Lower leg skin (tissue), 4 donors: ENCODE results near the gene PRG2. TPM values are rescaled to one million over a fixed set of nuclear protein-coding genes. Genes with fewer than 3 reads are reported as not detected.

Source experiments
- DNase-seq, 2 donors: peaks; one replicate each; pipeline ENCODE4 v3.0.0-alpha.2; 2019; ENCODE audit warnings: low spot score in 2 of 2
- H3K4me3 ChIP-seq: fragments of 200-600 bp; sonication (generic); 2 replicates; pipeline ENCODE4 v1.5.1; 2017; ENCODE audit warnings: mild to moderate bottlenecking, low read depth; ENCODE audit not compliant: poor library complexity, severe bottlenecking
- CTCF ChIP-seq, 3 donors: fragments of 450-650 bp; IDR thresholded peaks; one replicate each; pipeline ENCODE4 v1.5.1; 2016; ENCODE audit warnings: antibody characterized with exemption in 3 of 3, mild to moderate bottlenecking in 3 of 3, moderate library complexity in 2 of 3
- POLR2A ChIP-seq, 2 donors: fragments of 450-650 bp; IDR thresholded peaks; one replicate each; pipeline ENCODE4 v1.6.1; 2016 to 2017; ENCODE audit warnings: antibody characterized with exemption in 2 of 2, mild to moderate bottlenecking in 1 of 2, moderate library complexity in 1 of 2
- WGBS, 2 donors: methylation state at CpG; one replicate each; pipeline ENCODE4 v1.1.5; 2018; 5-methylcytosine and 5-hydroxymethylcytosine counted together
- intact Hi-C: fragments of 100-400 bp; cut with DNase I; formaldehyde crosslinking; loops from one replicate; pipeline ENCODE4 v1.15.0; 2023; ENCODE audit warnings: low total_unique reads
- total RNA-seq, 4 donors: library from RNA; depleted of rRNA; stranded (reverse); fragments of >200 nt; gene quantifications; one replicate each; pipeline ENCODE4 v1.1.0, GENCODE V29; 2016

Gene PRG2
- total RNA-seq, 4 donors from 2014 or later: 0.84 to 1.7 TPM; not detected in 2

DNA sequence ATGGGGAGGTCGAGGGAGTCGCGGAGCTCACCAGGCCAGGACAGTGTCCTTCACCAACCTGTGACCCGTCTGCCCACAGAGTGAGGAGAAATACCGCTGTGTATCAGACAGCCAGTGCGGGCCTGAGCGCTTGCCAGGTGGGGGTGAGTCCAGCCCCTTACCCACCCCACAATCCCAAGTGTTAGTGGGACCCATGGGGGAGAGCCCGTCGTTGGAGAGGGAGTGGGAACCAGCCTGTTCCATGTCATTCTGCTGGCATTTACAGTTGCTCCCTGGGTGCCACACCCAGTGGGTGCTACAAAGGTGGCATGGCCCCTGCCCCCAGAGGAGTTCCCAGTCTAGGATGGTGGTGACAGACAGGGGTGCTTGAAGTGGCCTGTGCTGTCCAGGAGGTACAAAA lies 43.1 kb downstream of the PRG2 start:
- TF ChIP-seq POLR2A (IDR thresholded peaks at IDR 0.05): no peak
- WGBS, 2 donors: 77 to 86% methylated on average over 9 of the region's 9 CpGs
- no peak overlapping the region for H3K4me3 ChIP-seq
- intact Hi-C loops: loop anchor here (10.0 kb wide), 2 partner anchors 107 to 177 kb away; no protein-coding TSS in a partner anchor
- DNase-seq: no peak

DNA sequence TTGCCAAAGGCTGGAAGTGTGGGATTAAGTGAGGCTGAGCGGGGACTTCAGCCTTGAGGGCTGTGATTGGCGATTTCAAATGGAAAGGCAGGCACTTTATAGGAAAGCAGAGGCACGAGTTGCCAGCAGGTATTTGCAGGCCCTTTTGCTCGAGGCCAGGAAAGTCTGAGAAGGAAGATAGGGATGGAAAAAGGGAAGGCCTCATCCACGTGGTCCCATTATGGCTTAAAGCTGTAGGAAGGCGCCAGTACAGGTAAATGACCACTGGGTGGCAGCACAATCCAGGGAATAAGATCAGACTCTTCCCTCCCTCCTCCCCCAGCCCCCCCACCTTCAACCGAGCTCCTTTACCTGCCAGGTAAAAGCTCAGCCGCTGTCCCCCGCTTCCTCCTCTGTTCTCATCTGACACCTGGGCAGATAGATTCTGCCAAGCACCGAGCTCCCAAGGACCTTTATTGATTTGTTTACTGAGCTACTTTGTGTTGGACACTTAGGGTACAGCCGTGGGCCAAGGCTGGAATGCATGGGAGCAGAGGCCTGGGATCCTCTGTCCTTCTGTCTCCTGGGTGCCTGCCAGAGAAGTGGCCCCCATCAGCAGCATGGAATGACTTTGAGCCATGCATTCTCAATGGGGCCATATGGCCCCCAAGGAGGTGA lies 44.8 kb downstream of the PRG2 start:
- DNase-seq: peak; percentile 68 to 92
- 13 to 15% methylated on average over 11 of the region's 11 CpGs for WGBS, 2 donors
- intact Hi-C loops: loop anchor here (10.0 kb wide), 2 partner anchors 109 to 179 kb away; no protein-coding TSS in a partner anchor
- no peak overlapping the region for H3K4me3 ChIP-seq
- TF ChIP-seq CTCF (IDR thresholded peaks at IDR 0.05) (no peak), POLR2A (IDR thresholded peaks at IDR 0.05) (no peak)

- TF ChIP-seq CTCF (IDR thresholded peaks at IDR 0.05): no peak
- no peak for TF ChIP-seq POLR2A (IDR thresholded peaks at IDR 0.05)
- WGBS, 2 donors: 91 to 94% methylated on average over 10 of the region's 10 CpGs
- intact Hi-C loops: loop anchor here (5.0 to 10.0 kb wide), 3 partner anchors 110 to 297 kb away; no protein-coding TSS in a partner anchor
- H3K4me3 ChIP-seq: no peak overlapping the region
- no peak for DNase-seq
Measured at GRCh38 chr11:57344826-57345225, 45.6 kb downstream of the PRG2 start.

DNA sequence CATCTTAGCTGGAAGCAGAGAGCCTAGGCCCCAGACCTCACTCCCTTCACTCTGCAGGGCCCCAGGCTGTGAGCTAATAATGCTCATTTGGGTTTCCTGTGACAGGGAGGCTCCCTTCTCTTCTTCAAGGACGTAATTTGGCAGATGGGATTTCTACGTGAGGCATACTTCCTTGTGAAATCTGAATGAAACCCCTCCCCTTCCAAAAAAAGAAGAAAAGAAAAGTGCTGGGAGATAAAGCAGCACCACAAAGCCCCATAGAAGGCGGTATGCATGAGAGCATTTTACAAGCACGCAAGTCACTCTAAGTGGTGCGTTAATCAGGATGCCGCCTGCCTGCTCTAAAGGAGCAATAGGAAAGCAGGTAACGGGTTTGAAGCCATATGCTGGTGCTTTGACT lies 46.6 kb downstream of the PRG2 start:
- WGBS, 2 donors: 48 to 64% methylated on average over 7 of the region's 7 CpGs

GRCh38 chr11:57342702-57343101 lies 47.7 kb downstream of the PRG2 start:
- 53 to 63% methylated on average over 11 of the region's 11 CpGs for WGBS, 2 donors

More for the DNA sequence above, 46.6 kb downstream of the PRG2 start:
- intact Hi-C loops: loop anchor here (5.0 to 10.0 kb wide), 3 partner anchors 111 to 298 kb away; no protein-coding TSS in a partner anchor
- no peak for DNase-seq
- TF ChIP-seq POLR2A (IDR thresholded peaks at IDR 0.05) (no peak), CTCF (IDR thresholded peaks at IDR 0.05) (no peak)
- H3K4me3 ChIP-seq: no peak overlapping the region

More at GRCh38 chr11:57342702-57343101, 47.7 kb downstream of the PRG2 start:
- intact Hi-C loops: loop anchor here (5.0 to 10.0 kb wide), 3 partner anchors 112 to 300 kb away; no protein-coding TSS in a partner anchor
- no peak for DNase-seq
- H3K4me3 ChIP-seq: no peak overlapping the region
- TF ChIP-seq POLR2A (IDR thresholded peaks at IDR 0.05) (no peak), CTCF (IDR thresholded peaks at IDR 0.05) (no peak)
